Kidney tubule cell (primary cell): ENCODE data around the gene PRMT5.

Source experiments
- DNase-seq: peaks from one replicate; pipeline ENCODE4 v3.0.0-alpha.2; 2018; ENCODE audit warnings: low spot score

PRMT5 gene

DNA sequence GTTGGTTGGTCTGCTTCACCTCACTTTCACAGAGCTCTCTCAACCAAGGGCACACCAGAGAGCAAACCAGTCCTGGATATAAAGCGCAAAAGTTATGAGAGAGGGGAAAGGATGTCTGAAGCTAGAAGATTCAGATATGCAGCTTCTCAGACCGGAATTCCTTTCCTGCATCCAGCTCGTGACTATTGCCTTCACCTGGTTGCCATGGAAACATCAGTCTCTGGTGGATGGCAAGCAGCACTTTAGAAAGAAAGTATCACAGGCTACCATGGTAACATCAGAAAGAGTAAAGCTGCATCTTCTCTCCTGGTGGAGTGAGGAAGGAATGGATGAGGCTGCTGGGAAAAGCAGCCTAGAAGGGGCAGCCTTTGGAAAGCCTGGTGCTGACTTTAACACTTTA, 32.4 kb downstream of the PRMT5 start:
- peak; percentile 22 for DNase-seq

DNA sequence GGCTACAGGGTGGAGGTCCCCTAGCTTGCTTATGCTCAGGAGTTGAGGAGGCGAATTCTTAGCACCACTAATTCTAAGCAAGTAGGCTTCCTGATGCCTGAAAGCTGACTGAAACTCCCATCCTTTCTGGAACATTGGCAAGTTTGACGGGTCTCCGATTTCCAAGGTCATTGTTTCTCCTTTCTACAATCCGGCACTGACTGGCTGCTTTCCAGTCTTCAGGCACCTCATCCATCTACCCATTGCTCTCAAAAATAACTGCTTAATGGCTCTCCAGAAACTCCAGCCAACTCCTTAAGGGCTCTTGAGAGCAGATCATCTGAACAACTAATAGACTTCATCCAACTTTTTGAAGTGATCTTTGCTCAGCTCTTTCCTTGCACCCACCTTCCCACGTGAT, 32.8 kb downstream of the PRMT5 start:
- DNase-seq, result no peak

DNA sequence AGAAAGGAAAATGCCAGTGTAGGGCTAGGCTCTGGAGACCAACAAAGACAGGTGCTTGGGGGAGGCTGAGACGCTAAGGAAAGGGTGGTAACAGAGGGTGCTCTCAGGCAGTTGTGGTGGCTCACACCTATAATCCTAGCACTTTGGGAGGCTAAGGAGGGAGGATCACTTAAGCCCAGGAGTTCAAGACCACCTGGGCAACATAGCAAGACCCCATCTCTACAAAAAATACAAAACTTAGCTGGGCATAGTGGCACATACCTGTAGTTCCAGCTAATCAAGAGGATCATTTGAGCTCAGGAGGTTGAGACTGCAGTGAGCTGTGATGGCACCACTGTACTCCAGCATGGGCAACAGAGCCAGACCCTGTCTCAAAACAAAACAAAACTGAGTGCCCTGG, 33.8 kb downstream of the PRMT5 start:
- no peak for DNase-seq

DNA sequence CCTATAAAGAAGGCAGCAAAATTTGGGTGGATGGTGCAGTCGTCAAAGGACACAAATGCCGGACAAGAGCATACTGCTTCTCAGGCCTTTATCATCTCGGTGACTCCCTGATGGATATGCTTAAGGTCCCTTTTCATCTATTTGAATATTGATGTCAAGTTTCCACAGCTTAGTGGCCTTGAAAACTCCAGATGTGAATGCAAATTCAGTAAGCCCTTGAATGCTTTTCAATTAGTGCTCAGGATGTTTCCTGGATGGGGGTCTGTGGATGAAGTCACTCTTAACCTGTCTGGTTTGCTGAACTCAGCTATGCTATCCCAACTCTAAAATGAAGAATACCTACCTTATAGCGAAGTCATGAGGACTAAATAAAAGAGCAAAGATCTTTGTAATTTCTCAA, 35.5 kb downstream of the PRMT5 start:
- no peak for DNase-seq

DNA sequence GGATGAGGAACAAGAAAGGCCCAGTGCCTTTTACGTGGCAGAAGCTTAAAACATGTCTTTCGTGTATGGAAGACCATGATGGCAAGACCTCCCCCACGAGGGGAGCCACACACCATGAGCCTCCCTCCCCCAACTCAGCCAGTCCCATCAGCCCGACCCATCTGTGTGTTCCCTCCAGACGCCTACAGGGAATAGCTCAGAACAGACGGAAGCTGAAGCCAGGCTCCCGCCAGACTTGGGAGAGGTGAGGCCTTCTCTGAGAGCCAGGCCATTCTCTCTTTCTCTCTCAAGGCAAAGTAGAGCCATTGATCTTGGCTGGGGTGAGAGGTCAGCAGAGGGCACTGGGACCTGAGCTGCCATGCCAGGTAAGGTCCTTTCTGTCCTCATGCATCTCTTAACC, 36.7 kb downstream of the PRMT5 start:
- no peak for DNase-seq

DNA sequence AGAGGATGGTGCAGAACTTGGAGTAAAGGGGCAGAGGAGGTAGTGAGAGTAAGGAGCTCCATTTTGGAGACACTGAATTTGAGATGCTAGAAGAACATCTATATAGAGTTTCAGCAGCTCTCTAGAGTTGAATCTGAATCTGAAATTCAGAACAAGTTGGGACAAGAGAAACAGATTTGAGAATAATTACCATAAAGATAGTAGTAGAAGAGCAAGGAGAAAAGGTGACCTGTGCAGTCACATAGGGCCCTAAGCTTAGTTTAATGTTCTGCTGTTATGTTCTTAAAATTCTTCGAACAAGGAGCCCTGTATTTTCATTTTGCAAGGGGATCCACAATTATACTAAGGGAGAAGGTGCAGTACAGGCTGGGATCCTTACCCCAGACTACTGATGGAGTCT, 38.8 kb downstream of the PRMT5 start:
- no peak for DNase-seq

DNA sequence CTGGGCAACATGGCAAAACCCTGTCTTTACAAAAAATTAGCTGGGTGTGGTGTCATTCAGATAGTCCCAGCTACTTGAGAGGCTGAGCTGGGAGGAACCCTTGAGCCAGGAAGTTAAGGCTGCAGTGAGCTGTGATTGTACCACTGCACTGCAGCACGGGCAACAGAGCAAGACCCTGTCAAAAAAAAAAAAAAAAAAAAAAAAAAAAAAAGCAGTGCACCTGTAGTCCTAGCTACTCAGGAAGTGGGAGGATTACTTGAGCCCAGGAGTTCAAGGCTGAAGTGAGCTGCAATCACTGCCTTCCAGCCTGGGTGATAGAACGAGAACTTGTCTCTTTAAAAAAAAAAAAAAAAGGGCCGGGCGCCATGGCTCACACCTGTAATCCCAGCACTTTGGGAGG, 40.5 kb downstream of the PRMT5 start:
- DNase-seq, result peak; percentile 22

DNA sequence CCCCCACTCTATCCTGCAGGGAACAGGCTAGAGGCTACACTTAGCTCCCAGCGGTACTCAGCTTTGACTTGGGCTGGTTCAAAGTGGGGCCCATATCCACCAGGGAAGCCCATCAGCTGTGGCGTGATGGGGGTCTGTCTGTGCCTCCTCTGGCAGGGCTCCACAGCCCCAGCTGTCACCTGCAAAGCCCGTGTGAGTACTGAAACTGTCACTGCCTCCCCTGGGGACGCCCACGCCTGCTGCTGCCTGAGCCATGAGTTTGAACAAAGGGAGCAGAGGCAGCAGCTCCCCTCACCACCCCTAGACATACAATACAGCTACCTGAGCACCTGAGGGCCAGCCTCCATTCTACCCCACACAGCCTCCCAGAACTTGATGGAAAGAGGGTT, 41.2 kb downstream of the PRMT5 start:
- DNase-seq, result no peak

DNA sequence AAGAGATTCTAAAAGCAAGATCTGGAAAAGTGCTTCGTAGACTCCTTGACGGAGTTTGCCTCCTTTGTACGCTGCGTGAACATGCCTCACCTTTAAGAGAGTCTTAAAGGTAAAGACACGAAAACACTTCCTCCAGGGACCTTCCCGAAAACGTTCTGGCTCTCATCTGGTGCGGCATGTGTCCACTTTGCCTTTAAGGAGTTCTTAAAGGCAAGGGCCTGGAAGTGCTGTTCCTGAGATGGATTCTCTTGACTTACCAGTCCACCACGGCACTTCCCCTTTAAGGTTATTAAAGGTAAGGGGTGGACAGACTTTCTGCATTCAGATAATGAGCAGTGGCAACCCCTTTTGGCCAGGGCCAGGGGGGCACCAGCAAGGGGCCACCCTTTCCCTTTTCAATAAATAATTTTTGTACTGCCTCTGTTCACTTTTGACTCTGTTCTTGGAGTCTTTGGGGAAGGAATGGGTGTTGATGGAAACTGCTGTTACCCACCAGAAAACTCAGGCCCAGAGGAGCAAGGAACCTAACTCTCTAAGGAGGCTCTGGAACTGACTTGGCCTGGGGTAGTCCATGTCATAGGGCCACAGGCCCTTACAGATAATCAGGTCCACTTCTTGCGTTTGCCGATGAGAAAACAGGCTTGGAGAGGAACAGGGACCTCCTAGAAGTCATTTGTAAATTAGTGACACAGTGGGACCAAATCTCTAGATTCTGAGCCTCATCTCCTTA, 41.8 kb downstream of the PRMT5 start:
- peak; percentile 94 for DNase-seq

DNA sequence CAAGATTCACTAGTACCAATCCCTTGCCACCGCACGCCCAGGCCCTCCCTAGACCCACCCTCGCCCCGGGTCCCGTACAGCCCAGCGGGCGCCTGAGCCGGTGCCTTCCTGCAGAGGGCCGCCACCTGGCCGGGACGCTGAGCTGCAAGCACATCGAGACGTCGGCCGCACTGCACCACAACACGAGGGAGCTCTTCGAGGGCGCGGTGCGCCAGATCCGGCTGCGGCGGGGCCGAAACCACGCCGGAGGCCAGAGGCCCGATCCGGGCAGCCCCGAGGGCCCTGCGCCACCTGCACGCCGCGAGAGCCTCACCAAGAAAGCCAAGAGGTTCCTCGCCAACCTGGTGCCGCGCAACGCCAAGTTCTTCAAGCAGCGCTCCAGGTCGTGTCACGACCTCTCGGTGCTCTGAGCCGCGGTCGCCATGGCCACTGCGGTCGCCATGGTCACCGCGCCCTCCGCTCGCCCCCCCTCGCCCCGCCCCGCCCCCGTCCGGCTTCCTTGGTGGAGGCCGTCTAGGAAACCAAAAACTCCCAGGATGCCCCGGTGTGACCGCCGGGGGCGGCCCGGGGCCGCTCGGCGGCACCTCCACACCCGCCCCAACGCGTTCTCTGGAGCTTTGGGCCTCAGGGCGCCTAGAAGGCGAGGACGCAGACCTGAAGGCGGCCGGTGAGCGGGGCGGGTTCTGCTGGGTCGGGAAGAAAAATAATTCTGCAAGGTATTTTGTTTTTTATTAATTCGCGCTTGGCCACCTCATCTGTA, 42.5 kb downstream of the PRMT5 start:
- DNase-seq, result peak; percentile 86

DNA sequence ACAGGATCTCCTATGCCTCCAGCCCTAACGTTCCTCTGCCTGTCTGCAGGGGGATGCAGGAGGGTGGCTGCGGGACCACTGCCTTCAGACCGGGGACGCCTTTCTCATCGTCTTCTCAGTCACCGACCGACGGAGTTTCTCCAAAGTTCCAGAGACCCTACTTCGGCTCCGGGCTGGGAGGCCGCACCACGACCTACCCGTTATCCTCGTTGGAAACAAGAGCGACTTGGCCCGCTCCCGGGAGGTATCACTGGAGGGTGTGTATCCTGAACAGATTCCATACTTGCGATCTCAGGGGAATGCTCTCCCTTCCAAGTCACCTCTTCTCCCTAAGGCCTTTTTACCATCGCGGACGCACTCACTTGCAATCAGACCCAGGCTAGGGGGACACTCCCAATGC, 43.2 kb downstream of the PRMT5 start:
- no peak for DNase-seq

DNA sequence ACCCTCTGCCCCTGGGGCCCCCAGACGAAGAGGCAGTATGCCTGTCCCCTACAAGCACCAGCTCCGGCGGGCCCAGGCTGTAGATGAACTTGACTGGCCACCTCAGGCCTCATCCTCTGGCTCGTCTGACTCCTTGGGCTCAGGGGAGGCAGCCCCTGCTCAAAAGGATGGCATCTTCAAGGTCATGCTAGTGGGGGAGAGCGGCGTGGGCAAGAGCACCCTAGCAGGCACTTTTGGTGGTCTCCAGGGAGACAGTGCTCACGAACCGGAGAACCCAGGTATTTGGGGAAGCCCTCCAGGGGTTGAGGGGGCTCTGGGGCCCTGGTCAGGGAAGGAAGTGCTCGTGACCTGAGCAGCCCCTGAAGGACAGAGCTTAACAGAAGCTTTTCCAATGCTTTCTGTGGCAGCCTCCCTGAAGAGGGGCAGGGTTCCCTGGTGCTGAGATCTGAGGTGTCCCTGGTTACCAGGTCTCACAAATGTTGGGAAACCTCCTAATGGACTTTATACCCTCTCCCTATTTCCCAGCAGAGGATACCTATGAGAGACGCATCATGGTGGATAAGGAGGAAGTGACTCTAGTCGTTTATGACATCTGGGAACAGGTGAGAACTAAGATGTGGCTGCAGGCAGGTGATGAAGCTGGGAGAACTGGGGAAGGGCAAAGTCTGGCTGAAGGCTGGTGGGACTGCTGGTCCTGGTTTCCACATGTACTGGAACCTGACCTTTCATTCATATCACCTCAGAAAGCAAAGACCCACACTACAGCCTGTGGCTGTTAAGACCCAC, 44.2 kb downstream of the PRMT5 start:
- DNase-seq, result no peak

DNA sequence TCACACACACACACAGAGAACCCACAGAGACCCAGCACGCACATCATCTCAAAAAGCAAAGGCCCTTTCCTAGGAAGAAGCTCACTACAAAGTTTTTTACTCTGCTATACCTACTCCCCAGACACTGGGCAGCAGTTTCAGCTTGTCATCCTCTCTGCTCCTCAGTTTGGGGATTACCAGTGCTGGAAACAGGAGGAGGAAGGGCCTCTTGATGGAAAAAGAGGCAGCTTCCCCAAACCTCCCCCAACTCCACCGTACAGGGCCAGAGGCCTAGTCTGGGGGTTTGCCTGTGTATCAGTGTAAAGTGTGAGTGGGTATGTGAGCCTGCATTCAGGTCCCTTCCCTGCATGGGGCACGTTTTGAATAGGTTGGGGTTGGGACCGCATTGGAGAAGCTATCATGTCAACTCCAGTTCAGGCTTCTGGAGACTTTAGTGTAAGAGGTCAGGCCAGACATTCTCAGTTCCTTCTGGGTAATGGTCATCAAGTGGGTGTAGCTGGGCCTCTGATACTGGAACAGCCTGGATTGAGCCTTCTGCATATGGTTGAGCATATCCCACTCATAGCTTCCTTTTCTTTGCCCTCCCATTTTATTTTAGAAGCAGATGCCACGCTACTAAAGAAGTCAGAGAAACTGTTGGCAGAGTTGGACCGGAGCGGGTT, 45.0 kb downstream of the PRMT5 start:
- DNase-seq, result no peak

DNA sequence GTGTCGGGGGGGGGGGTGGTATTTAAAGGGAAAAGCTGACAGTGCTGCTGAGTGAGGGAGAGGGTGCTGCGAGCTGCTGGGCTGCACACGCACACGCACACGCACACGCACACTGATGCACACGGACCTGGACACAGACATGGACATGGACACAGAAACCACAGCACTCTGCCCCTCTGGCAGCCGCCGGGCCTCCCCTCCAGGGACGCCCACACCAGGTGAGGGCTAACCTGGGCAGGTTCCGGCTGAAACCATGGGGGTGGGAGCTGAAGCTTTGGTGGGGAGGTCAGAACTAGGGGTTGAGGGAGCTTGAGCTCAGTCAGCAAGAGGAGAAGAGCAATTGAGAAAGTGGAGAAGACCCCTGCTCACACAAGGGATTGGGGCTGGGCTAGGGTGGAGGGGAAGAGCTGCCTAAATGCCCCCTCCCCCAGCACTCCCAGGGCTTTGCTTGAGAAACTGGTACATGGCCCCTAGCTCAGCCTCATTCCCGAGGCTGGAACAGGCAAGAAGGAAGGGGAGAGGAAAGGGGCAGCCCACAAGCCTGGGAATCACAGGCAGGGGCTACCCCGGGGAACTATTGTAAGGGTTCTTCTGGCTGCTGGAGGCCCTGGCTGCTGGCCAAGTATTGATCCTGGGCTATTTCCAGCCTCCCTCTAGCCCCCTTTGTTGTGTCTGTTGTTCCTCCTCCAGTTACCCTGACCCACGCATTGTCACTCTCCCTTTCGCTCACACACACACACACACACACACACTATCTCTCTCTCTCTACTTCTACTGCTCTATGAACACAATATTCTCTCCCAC, 45.8 kb downstream of the PRMT5 start, which contains the start of gene REM2:
Gene REM2, plus strand, starts transcription at position 50 of the 804 bp plus-strand sequence. Its CDS starts 66 bp downstream, at position 116.
- DNase-seq, result no peak

DNA sequence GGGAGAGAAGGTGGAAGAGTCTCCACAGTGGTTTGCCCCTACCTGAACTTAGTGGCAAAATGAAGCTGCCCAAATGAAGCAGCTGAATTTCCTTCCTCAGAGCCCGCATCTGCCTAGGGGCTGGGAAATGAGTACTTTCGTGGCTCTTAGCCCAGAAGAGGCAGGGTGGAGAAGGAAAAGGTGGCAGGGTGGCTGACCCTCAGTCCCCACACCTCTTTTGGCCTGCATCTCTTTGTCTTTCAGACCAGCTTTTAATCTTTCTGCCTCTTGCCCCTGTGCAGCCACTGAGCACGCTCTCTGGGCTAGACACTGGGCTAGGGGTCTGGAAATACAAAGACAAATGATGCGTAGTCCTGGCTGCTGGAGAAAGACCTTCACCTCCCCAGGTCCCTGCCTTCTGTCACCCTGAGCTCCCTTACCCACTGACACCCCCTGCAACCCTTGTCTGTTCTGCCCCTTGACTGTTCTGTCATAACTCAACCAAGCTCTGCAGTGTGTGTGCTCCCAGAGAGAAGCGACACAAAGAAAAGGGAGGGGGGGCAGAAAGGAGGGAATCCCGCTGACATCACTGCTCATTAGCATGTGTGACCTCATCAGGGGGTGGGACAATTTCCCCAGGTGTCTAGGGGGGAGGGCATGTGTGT, 46.5 kb downstream of the PRMT5 start:
- DNase-seq, result peak; percentile 76

DNA sequence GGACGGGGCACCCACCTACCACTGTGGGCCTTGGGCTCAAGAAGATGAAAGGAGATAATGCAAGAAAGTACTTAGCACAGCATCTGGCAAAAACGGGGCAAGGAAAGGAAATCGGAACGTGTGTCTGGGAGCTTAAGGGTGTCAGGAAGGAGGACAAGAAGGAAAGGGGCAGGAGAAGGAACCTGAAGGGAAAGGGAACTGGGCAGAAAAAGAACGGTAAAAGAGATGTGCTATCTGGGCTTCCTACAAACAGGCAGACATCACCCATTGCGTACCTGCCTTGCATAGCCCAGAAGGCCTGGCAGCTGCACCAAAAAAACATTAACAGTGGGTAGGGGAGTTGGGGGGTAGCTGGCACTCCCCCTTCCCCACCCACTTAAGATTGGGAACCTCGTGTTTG, 47.1 kb downstream of the PRMT5 start:
- no peak for DNase-seq

DNA sequence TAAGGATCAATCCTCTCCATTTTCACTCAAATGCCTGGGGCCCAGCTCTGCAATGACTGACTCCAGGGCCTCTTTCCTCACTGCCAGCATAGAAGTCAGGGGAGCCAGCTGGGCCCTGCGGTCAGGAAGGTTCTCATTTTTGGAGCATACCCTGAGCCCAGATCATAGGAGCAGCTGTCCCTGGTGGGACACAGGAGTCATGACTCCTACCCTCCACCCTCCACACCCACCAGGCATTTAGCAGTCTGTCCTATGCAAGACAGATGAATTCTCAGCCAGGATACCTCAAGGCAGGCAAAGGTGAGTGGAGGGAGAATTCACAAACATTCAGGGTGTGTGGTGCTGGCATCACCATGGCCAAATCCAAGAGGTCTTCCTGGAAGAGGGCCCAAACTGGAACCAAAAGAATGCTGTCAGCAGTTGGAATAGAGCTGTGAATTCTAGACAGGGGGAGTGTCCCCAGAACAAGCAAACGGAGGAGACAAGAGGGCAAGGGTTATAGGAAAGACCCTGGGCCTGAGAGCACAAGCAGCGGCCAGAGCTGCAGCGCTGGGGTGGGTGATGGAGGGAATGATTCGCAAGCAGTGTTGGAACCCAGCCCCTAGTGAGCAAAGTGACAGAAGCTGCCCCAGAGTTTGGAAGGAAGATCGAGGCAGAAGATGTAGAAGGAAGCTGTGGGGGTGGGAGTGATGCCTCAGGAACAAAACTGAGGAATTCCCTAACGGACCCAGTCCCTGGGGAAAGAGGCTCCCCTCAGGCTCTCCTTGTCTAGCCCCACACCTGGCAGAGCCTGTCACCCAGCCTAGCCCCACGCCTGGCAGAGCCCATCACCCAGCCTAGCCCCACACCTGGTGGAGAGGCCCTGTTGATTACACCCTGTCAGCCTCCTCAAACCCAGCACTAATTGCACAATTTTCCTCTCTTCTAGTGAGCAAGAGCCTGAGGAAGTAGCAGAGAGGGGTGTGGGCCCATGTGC, 50.6 kb downstream of the PRMT5 start:
- DNase-seq, result no peak

DNA sequence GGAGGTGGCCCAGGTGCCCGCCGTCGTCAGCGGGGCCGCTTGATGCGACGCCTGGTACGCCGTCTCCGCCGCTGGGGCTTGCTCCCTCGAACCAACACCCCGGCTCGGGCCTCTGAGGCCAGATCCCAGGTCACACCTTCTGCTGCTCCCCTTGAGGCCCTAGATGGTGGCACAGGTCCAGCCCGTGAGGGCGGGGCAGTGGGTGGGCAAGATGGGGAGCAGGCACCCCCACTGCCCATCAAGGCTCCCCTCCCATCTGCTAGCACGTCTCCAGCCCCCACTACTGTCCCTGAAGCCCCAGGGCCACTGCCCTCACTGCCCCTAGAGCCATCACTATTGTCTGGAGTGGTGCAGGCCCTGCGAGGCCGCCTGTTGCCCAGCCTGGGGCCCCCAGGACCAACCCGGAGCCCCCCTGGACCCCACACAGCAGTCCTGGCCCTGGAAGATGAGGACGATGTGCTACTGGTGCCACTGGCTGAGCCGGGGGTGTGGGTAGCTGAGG, 52.1 kb downstream of the PRMT5 start:
- no peak for DNase-seq

DNA sequence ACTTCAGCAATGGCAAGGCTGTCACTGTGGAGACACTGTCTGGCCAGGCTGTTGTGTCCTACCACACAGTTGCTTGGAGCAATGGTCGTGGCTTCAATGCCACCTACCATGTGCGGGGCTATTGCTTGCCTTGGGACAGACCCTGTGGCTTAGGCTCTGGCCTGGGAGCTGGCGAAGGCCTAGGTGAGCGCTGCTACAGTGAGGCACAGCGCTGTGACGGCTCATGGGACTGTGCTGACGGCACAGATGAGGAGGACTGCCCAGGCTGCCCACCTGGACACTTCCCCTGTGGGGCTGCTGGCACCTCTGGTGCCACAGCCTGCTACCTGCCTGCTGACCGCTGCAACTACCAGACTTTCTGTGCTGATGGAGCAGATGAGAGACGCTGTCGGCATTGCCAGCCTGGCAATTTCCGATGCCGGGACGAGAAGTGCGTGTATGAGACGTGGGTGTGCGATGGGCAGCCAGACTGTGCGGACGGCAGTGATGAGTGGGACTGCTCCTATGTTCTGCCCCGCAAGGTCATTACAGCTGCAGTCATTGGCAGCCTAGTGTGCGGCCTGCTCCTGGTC, 53.3 kb downstream of the PRMT5 start:
- no peak for DNase-seq
